Testis (tissue), 3 donors: ENCODE measurements around the gene TBC1D21. TPM values are rescaled to one million over a fixed set of nuclear protein-coding genes. Genes with fewer than 3 reads are reported as not detected.

Source experiments
- DNase-seq: peaks from one replicate; pipeline ENCODE4 v3.0.0-alpha.2; 2019
- H3K27ac ChIP-seq, 2 donors: fragments of 200-600 bp; sonication (generic); one replicate each; pipeline ENCODE4 v1.5.1; 2019
- H3K27me3 ChIP-seq: fragments of 200-600 bp; sonication (generic); one replicate; pipeline ENCODE4 v1.5.1; 2019
- H3K36me3 ChIP-seq: fragments of 200-600 bp; sonication (generic); one replicate; pipeline ENCODE4 v1.5.1; 2017; ENCODE audit warnings: low read depth; ENCODE audit errors: missing control alignments
- H3K4me1 ChIP-seq: fragments of 200-600 bp; sonication (generic); one replicate; pipeline ENCODE4 v1.5.1; 2019
- H3K4me3 ChIP-seq, 2 donors: fragments of 200-600 bp; sonication (generic); one replicate each; pipeline ENCODE4 v1.5.1; 2017 to 2019
- H3K9me3 ChIP-seq: fragments of 200-600 bp; sonication (generic); one replicate; pipeline ENCODE4 v1.5.1; 2017
- CTCF ChIP-seq, 3 experiments: fragments of 450-650 bp in 2 of 3; fragments of 200-600 bp in 1 of 3; sonication (generic) in 1 of 3; IDR thresholded peaks; one replicate each; pipeline ENCODE4 v1.5.1; 2016 to 2019; ENCODE audit warnings: antibody characterized with exemption in 3 of 3, mild to moderate bottlenecking in 2 of 3, moderate library complexity in 1 of 3
- POLR2A ChIP-seq: fragments of 450-650 bp; IDR thresholded peaks from one replicate; pipeline ENCODE4 v1.6.1; 2017; ENCODE audit warnings: antibody characterized with exemption, mild to moderate bottlenecking, moderate library complexity
- WGBS, 2 donors: methylation state at CpG; one replicate each; pipeline ENCODE4 v1.1.5; 2018; 5-methylcytosine and 5-hydroxymethylcytosine counted together
- intact Hi-C: fragments of 100-400 bp; cut with DNase I; formaldehyde crosslinking; loops from one replicate; pipeline ENCODE4 v1.15.1; 2023; ENCODE audit warnings: low total_unique reads
- polyA plus RNA-seq: library from polyadenylated mRNA; stranded (reverse); fragments of 350-450 nt; fragmentation: Illumina TruSeq; extraction: RNeasy Lipid Tissue Mini Kit (QIAGEN cat#74804); gene quantifications from one replicate; pipeline ENCODE4 v1.2.3, GENCODE V29; 2014; ENCODE audit warnings: low read depth, low replicate concordance; ENCODE audit not compliant: insufficient read depth
- total RNA-seq, 2 donors: library from RNA; depleted of rRNA; stranded (reverse); fragments of >200 nt; gene quantifications; one replicate each; pipeline ENCODE4 v1.2.3, GENCODE V29; 2016

Gene TBC1D21
- total and polyA plus RNA-seq, 3 donors from 2014 or later, result 17.9 to 80.2 (median 47.6) TPM

GRCh38 chr15:73924171-73924921, 51.0 kb downstream of the TBC1D21 start:
- H3K27me3 ChIP-seq, result no peaks in the 10 kb centered on the region
- H3K4me1 ChIP-seq, result peaks cover 41% of the 10 kb centered on the region
- no peak overlapping the region for H3K4me3 ChIP-seq
- intact Hi-C loops, result no loop called here
- H3K36me3 ChIP-seq, result no peaks in the 10 kb centered on the region
- no peaks in the 10 kb centered on the region for H3K9me3 ChIP-seq
- WGBS, 2 donors, result 46 to 53% methylated on average over 10 to 12 of the region's 12 CpGs
- TF ChIP-seq POLR2A (no peak), CTCF (IDR thresholded peaks at IDR 0.05) (no peak)
- DNase-seq, result no peak
- peak overlapping the region in 1 of 2 donors; percentile 18 for H3K27ac ChIP-seq

GRCh38 chr15:73925848-73926218, 52.5 kb downstream of the TBC1D21 start:
- 47 to 57% methylated on average over 8 of the region's 8 CpGs for WGBS, 2 donors
- H3K4me3 ChIP-seq, result peak overlapping the region in 1 of 2 donors; percentile 76
- peaks cover 41% of the 10 kb centered on the region for H3K4me1 ChIP-seq

GRCh38 chr15:73926219-73927002, 53.0 kb downstream of the TBC1D21 start, which contains the start of gene LOXL1:
LOXL1 (plus strand) TSS chr15:73926462; CDS start chr15:73926784, 322 bp downstream.
- no peaks in the 10 kb centered on the region for H3K27me3 ChIP-seq
- peak; percentile 83 for DNase-seq
- intact Hi-C loops, result no loop called here
- no peaks in the 10 kb centered on the region for H3K36me3 ChIP-seq
- 10% methylated on average over 31 of the region's 47 CpGs; no CpG with 5 or more reads in 1 of the 2 donors for WGBS, 2 donors
- H3K27ac ChIP-seq, result peak within 1 kb of the TSS; percentile 57 to 59
- TF ChIP-seq CTCF (IDR thresholded peaks at IDR 0.05), result no peak
- no peak for TF ChIP-seq POLR2A
- peak within 1 kb of the TSS; percentile 66 to 76 for H3K4me3 ChIP-seq
- H3K4me1 ChIP-seq, result peaks cover 41% of the 10 kb centered on the region
- H3K9me3 ChIP-seq, result no peaks in the 10 kb centered on the region

More at GRCh38 chr15:73925848-73926218, 52.5 kb downstream of the TBC1D21 start:
- H3K9me3 ChIP-seq, result no peaks in the 10 kb centered on the region
- H3K27me3 ChIP-seq, result no peaks in the 10 kb centered on the region
- TF ChIP-seq POLR2A, result no peak
- peak overlapping the region in 1 of 2 donors; percentile 59 for H3K27ac ChIP-seq
- intact Hi-C loops, result no loop called here
- DNase-seq, result no peak
- H3K36me3 ChIP-seq, result no peaks in the 10 kb centered on the region

GRCh38 chr15:73927003-73927475, 53.7 kb downstream of the TBC1D21 start:
- peak overlapping the region; percentile 66 to 76 for H3K4me3 ChIP-seq
- peak; percentile 51 for DNase-seq
- intact Hi-C loops, result no loop called here
- H3K27me3 ChIP-seq, result no peaks in the 10 kb centered on the region
- TF ChIP-seq CTCF (IDR thresholded peaks at IDR 0.05) (no peak), POLR2A (no peak)
- H3K36me3 ChIP-seq, result no peaks in the 10 kb centered on the region
- 0 to 1% methylated on average over 3 to 65 of the region's 65 CpGs for WGBS, 2 donors
- peaks cover 36% of the 10 kb centered on the region for H3K4me1 ChIP-seq
- H3K27ac ChIP-seq, result peak overlapping the region; percentile 39 to 59
- H3K9me3 ChIP-seq, result no peaks in the 10 kb centered on the region
